DMS53 treated with DMSO at 0.1 percent for 48 hours (cell line): ENCODE results near the gene ARMC2.
"Not testable (repeated sequence)": the region's sequence is repeated elsewhere in the genome, so short reads cannot be mapped to it uniquely, and the experiment has no call there.

Experiments used
- DNase-seq: peaks from one replicate; lab custom pipeline; 2025; ENCODE audit not compliant: unreplicated experiment; lab: John Stamatoyannopoulos, UW

Gene ARMC2

GRCh38 chr6:108916026-108916686, 67.9 kb downstream of the ARMC2 start:
- DNase-seq = no peak

- no peak for DNase-seq
Observed at GRCh38 chr6:108920751-108921150, 72.5 kb downstream of the ARMC2 start.

GRCh38 chr6:108921547-108922361, 73.5 kb downstream of the ARMC2 start:
- no peak for DNase-seq

- no peak for DNase-seq
Observed at GRCh38 chr6:108922499-108922898, 74.3 kb downstream of the ARMC2 start.

GRCh38 chr6:108927927-108928326, 79.7 kb downstream of the ARMC2 start:
- no peak for DNase-seq

GRCh38 chr6:108928650-108929049, 80.4 kb downstream of the ARMC2 start:
- DNase-seq = no peak

GRCh38 chr6:108931090-108931489, 82.9 kb downstream of the ARMC2 start:
- DNase-seq = not testable (repeated sequence)

GRCh38 chr6:108937170-108937569, 88.9 kb downstream of the ARMC2 start:
- no peak for DNase-seq

GRCh38 chr6:108940741-108941140, 92.5 kb downstream of the ARMC2 start:
- no peak for DNase-seq

- DNase-seq = no peak
Observed at GRCh38 chr6:108941281-108941680, 93.1 kb downstream of the ARMC2 start.

GRCh38 chr6:108941859-108942258, 93.6 kb downstream of the ARMC2 start:
- no peak for DNase-seq

- DNase-seq = no peak
Observed at GRCh38 chr6:108942556-108943492, 94.6 kb downstream of the ARMC2 start.

GRCh38 chr6:108944071-108944470, 95.8 kb downstream of the ARMC2 start:
- DNase-seq = no peak

- no peak for DNase-seq
Observed at GRCh38 chr6:108944707-108945680, 96.8 kb downstream of the ARMC2 start.

GRCh38 chr6:108945681-108946159, 97.5 kb downstream of the ARMC2 start:
- no peak for DNase-seq

GRCh38 chr6:108946695-108947094, 98.5 kb downstream of the ARMC2 start:
- DNase-seq = no peak

GRCh38 chr6:108947114-108947854, 99.1 kb downstream of the ARMC2 start:
- DNase-seq = peak; percentile 63

- DNase-seq = peak; percentile 10
Observed at GRCh38 chr6:108948181-108948661, 100.0 kb downstream of the ARMC2 start.

- DNase-seq = no peak
Observed at GRCh38 chr6:108951351-108951953, 103.2 kb downstream of the ARMC2 start.
